ENCODE results near the gene RBP7. TPM values are rescaled to one million over a fixed set of nuclear protein-coding genes. Genes with fewer than 3 reads are reported as not detected.

Gene RBP7
- total and polyA plus RNA-seq, 2 of the 4 experiments (the other 2 are of a cell fraction): 0.17 TPM; not detected in 1

- Histone ChIP-seq H3K4me3 (ENCODE audit: insufficient read depth, low read depth, low read length) (peak overlapping the region; percentile 70), H3K9me3 (ENCODE audit: control insufficient read depth, insufficient read depth, low read length) (no peaks in the 10 kb centered on the region), H3K4me1 (ENCODE audit: control insufficient read depth, insufficient read depth, low read length) (peaks cover 6% of the 10 kb centered on the region; the same call in 1 of the 2 replicates), H3K56ac (ENCODE audit: extremely low read depth, insufficient read depth, low read length) (peak overlapping the region; percentile 86), H2BK15ac (ENCODE audit: low read depth, low read length) (peak overlapping the region; percentile 47; the same call in 2 of the 3 replicates), H3K9ac (ENCODE audit: low read depth, low read length) (peak overlapping the region; percentile 83), H4K5ac (ENCODE audit: low read depth, low read length) (peak overlapping the region; percentile 2), H4K8ac (ENCODE audit: low read depth in 2 of 2, low read length in 2 of 2) (peak overlapping the region; percentile 73 to 82), H3K18ac (ENCODE audit: low read depth, low read length) (peak overlapping the region; percentile 5; the same call in 1 of the 2 replicates), H2BK120ac (ENCODE audit: low read depth, low read length) (peak overlapping the region; percentile 70), H3K79me1 (ENCODE audit: low read depth in 1 of 2, low read length in 2 of 2) (peaks cover 1 to 28% of the 10 kb centered on the region in 2 experiments; a peak in 2 of 4 replicates), H3K27me3 (ENCODE audit: control insufficient read depth, insufficient read depth, low read length) (no peaks in the 10 kb centered on the region), H3K36me3 (ENCODE audit: control insufficient read depth, insufficient read depth, low read length) (no peaks in the 10 kb centered on the region), H2BK5ac (ENCODE audit: low read depth, low read length, poor library complexity, severe bottlenecking) (peak overlapping the region; percentile 68), H2AK5ac (ENCODE audit: low read depth, low read length) (peak overlapping the region; percentile 89), H2AFZ (replicated peaks; ENCODE audit: low read length, poor library complexity) (peak overlapping the region; percentile 91), H2BK20ac (ENCODE audit: low read depth, low read length) (peak overlapping the region; percentile 66), H4K20me1 (ENCODE audit: insufficient read depth, low read length) (peaks cover 5% of the 10 kb centered on the region; the same call in 1 of the 2 replicates), H2AK9ac (replicated peaks; ENCODE audit: low read depth, low read length, poor library complexity) (peak overlapping the region; percentile 72), H4K91ac (ENCODE audit: insufficient read depth, low read depth, low read length) (peak overlapping the region; percentile 53), H3K14ac (replicated peaks; ENCODE audit: low read depth, low read length) (peak overlapping the region; percentile 65), H3K4me2 (ENCODE audit: low read depth, low read length) (peak overlapping the region; percentile 82), H3K4ac (ENCODE audit: low read depth, low read length) (peak overlapping the region; percentile 74), H3K23ac (ENCODE audit: low read depth, low read length) (peak overlapping the region; percentile 97), H3K9me1 (ENCODE audit: insufficient read depth, low read length) (no peaks in the 10 kb centered on the region), H3K27ac (ENCODE audit: insufficient read depth, low read length) (peak overlapping the region; percentile 84)
- in situ Hi-C loops (cut with MboI; ENCODE audit: low sequenced_read_pairs) (no loop called here), intact Hi-C loops (cut with micrococcal nuclease) (loop anchor here (5.0 to 10.0 kb wide), 3 partner anchors 46 to 391 kb away; partner anchors contain the start of gene KIF1B), dilution Hi-C loops (cut with HindIII; ENCODE audit: low sequenced_read_pairs, unreplicated experiment) (no loop called here)
- 0% methylated on average over 6 of the region's 19 CpGs; no CpG with 5 or more reads in 1 of the 2 experiments for WGBS, 2 experiments (ENCODE audit: extremely low coverage in 2 of 2, insufficient read length in 1 of 2)
- POLR2A ChIA-PET (ENCODE audit: unreplicated experiment): no interaction called here
- no TSS peak for BruUV-seq (replicated peaks)
- ATAC-seq (ENCODE audit: low read depth): peak; percentile 28
- peak; percentile 63 for TF ChIP-seq CEBPB (IDR thresholded peaks at IDR 0.05; ENCODE audit: low read depth, low read length)
- no peak for TF ChIP-seq BHLHE40 (IDR thresholded peaks at IDR 0.05; ENCODE audit: low read depth, low read length)
- no peak; the same call in 1 of the 2 replicates for TF ChIP-seq POLR2A (IDR thresholded peaks at IDR 0.05; ENCODE audit: low read depth, low read length)
- CTCF ChIA-PET: interaction anchor here (2.8 kb wide), 1 partner anchor 83 kb away, joined by 6 read pairs; no protein-coding TSS in a partner anchor
- DNase-seq: peak; percentile 25
Measured at GRCh38 chr1:10033359-10033845, 36.4 kb downstream of the RBP7 start.
